ENCODE measurements around the gene ASPHD2. TPM values are rescaled to one million over a fixed set of nuclear protein-coding genes. Genes with fewer than 3 reads are reported as not detected.

Gene ASPHD2
- total and polyA plus RNA-seq, 7 experiments from 2014 or later: 1.5 to 18.1 (median 2.7) TPM

GRCh38 chr22:26477341-26477731 lies 48.3 kb downstream of the ASPHD2 start:
- peaks cover 3 to 44% (median 17%) of the 10 kb centered on the region in 3 experiments for H3K36me3 ChIP-seq (ENCODE audit: control insufficient read depth in 2 of 3, insufficient read depth in 3 of 3, low read length in 3 of 3)
- H3K27me3 Mint-ChIP-seq: no peaks in the 10 kb centered on the region
- no peaks in the 10 kb centered on the region for H3K9me3 ChIP-seq (ENCODE audit: control insufficient read depth in 2 of 3, low read length in 3 of 3)
- H3K36me3 Mint-ChIP-seq: peaks cover 13 to 55% (median 34%) of the 10 kb centered on the region in 5 donors
- peaks cover 0 to 1% (median 0%) of the 10 kb centered on the region in 11 donors for H3K9me3 Mint-ChIP-seq
- peak overlapping the region in 3 of 10 donors; percentile 49 to 65 (median 61) for H3K4me3 Mint-ChIP-seq
- H3K27ac ChIP-seq (ENCODE audit: low read depth, low read length): no peak overlapping the region
- peaks cover 47 to 59% (median 53%) of the 10 kb centered on the region in 7 donors for H3K4me1 Mint-ChIP-seq
- no peak for DNase-seq
- H3K27ac Mint-ChIP-seq: peak overlapping the region in 1 of 9 donors; percentile 36
- intact Hi-C loops (cut with micrococcal nuclease): no loop called here
- no peak for ATAC-seq
- POLR2A ChIA-PET: interaction anchor here (0.6 kb wide), 1 partner anchor 87 kb away, joined by 3 read pairs; no protein-coding TSS in a partner anchor
- CTCF ChIA-PET: no interaction called here
- H3K27me3 ChIP-seq (ENCODE audit: control insufficient read depth in 2 of 2, insufficient read depth in 2 of 2, low read length in 2 of 2): no peaks in the 10 kb centered on the region
- H3K4me1 ChIP-seq (ENCODE audit: control insufficient read depth in 2 of 2, insufficient read depth in 2 of 2, low read length in 2 of 2): peaks cover 3 to 26% of the 10 kb centered on the region in 2 donors
- H3K4me3 ChIP-seq (ENCODE audit: low read length): no peak overlapping the region

- Histone ChIP-seq H3K36me3 (ENCODE audit: control insufficient read depth in 2 of 3, insufficient read depth in 3 of 3, low read length in 3 of 3) (peaks cover 3 to 29% (median 7%) of the 10 kb centered on the region in 3 experiments), H3K27me3 (ENCODE audit: control insufficient read depth in 2 of 2, insufficient read depth in 2 of 2, low read length in 2 of 2) (no peaks in the 10 kb centered on the region), H3K27ac (ENCODE audit: low read depth, low read length) (peak overlapping the region; percentile 25), H3K4me1 (ENCODE audit: control insufficient read depth in 2 of 2, insufficient read depth in 2 of 2, low read length in 2 of 2) (peaks cover 12 to 36% of the 10 kb centered on the region in 2 donors), H3K4me3 (ENCODE audit: low read length) (peak overlapping the region; percentile 40), H3K9me3 (ENCODE audit: control insufficient read depth in 2 of 3, low read length in 3 of 3) (no peaks in the 10 kb centered on the region)
- Mint-ChIP-seq H3K4me3 (peak overlapping the region; percentile 64 to 96 (median 80)), H3K36me3 (peaks cover 13 to 44% (median 24%) of the 10 kb centered on the region in 5 donors), H3K27ac (peak overlapping the region; percentile 5 to 83 (median 31)), H3K4me1 (peaks cover 56 to 72% (median 69%) of the 10 kb centered on the region in 7 donors), H3K27me3 (no peaks in the 10 kb centered on the region), H3K9me3 (peaks cover 0 to 6% (median 0%) of the 10 kb centered on the region in 11 donors)
- intact Hi-C loops (cut with micrococcal nuclease): no loop called here
- ATAC-seq: no peak
- CTCF ChIA-PET: interaction anchor here (0.5 to 1.5 kb wide), 3 partner anchors 17 to 316 kb away, joined by 3 to 5 read pairs (median 5); no protein-coding TSS in a partner anchor
- POLR2A ChIA-PET: interaction anchor here (0.6 to 1.1 kb wide), 6 partner anchors 32 to 219 kb away, joined by 3 to 7 read pairs (median 4); no protein-coding TSS in a partner anchor
- DNase-seq: peak in 1 of 9 donors; percentile 12
These were observed 50.2 kb downstream of the ASPHD2 start for GRCh38 chr22:26479043-26479791.

- Mint-ChIP-seq H3K36me3 (peaks cover 13 to 39% (median 20%) of the 10 kb centered on the region in 5 donors), H3K4me3 (peak overlapping the region; percentile 64 to 96 (median 80)), H3K27me3 (no peaks in the 10 kb centered on the region), H3K27ac (peak overlapping the region; percentile 5 to 97 (median 43)), H3K9me3 (peaks cover 0 to 7% (median 0%) of the 10 kb centered on the region in 11 donors), H3K4me1 (peaks cover 57 to 78% (median 75%) of the 10 kb centered on the region in 7 donors)
- ChIA-PET POLR2A (interaction anchor here (0.9 kb wide), 1 partner anchor 192 kb away, joined by 5 read pairs; no protein-coding TSS in a partner anchor), CTCF (interaction anchor here (0.5 to 1.5 kb wide), 2 partner anchors 193 to 316 kb away, joined by 5 read pairs; no protein-coding TSS in a partner anchor)
- ATAC-seq: no peak
- Histone ChIP-seq H3K4me1 (ENCODE audit: control insufficient read depth in 2 of 2, insufficient read depth in 2 of 2, low read length in 2 of 2) (peaks cover 14 to 42% of the 10 kb centered on the region in 2 donors), H3K27me3 (ENCODE audit: control insufficient read depth in 2 of 2, insufficient read depth in 2 of 2, low read length in 2 of 2) (no peaks in the 10 kb centered on the region), H3K27ac (ENCODE audit: low read depth, low read length) (peak overlapping the region; percentile 25), H3K9me3 (ENCODE audit: control insufficient read depth in 2 of 3, low read length in 3 of 3) (no peaks in the 10 kb centered on the region), H3K36me3 (ENCODE audit: control insufficient read depth in 2 of 3, insufficient read depth in 3 of 3, low read length in 3 of 3) (peaks cover 3 to 23% (median 7%) of the 10 kb centered on the region in 3 experiments), H3K4me3 (ENCODE audit: low read length) (peak overlapping the region; percentile 40)
- intact Hi-C loops (cut with micrococcal nuclease): loop anchor here (5.0 to 10.0 kb wide), 5 partner anchors 112 to 1925 kb away; partner anchors contain the start of genes GUCD1 (in 1 of the 2), MIAT (in 1 of the 2), MN1 (in 1 of the 2) and SNRPD3 (in 1 of the 2)
- DNase-seq: no peak
These were observed 50.9 kb downstream of the ASPHD2 start for GRCh38 chr22:26479792-26480610.

GRCh38 chr22:26480611-26480932 lies 51.5 kb downstream of the ASPHD2 start:
- intact Hi-C loops (cut with micrococcal nuclease): loop anchor here (5.0 to 10.0 kb wide), 5 partner anchors 112 to 1926 kb away; partner anchors contain the start of genes GUCD1 (in 1 of the 2), MIAT (in 1 of the 2), MN1 (in 1 of the 2) and SNRPD3 (in 1 of the 2)
- Histone ChIP-seq H3K27me3 (ENCODE audit: control insufficient read depth in 2 of 2, insufficient read depth in 2 of 2, low read length in 2 of 2) (no peaks in the 10 kb centered on the region), H3K4me3 (ENCODE audit: low read length) (no peak overlapping the region), H3K36me3 (ENCODE audit: control insufficient read depth in 2 of 3, insufficient read depth in 3 of 3, low read length in 3 of 3) (peaks cover 3 to 22% (median 7%) of the 10 kb centered on the region in 3 experiments), H3K9me3 (ENCODE audit: control insufficient read depth in 2 of 3, low read length in 3 of 3) (no peaks in the 10 kb centered on the region), H3K27ac (ENCODE audit: low read depth, low read length) (no peak overlapping the region), H3K4me1 (ENCODE audit: control insufficient read depth in 2 of 2, insufficient read depth in 2 of 2, low read length in 2 of 2) (peaks cover 17 to 48% of the 10 kb centered on the region in 2 donors)
- DNase-seq (no peak), ATAC-seq (no peak)
- CTCF ChIA-PET: no interaction called here
- H3K9me3 Mint-ChIP-seq: peaks cover 0 to 7% (median 0%) of the 10 kb centered on the region in 11 donors
- POLR2A ChIA-PET: no interaction called here
- peak overlapping the region in 4 of 9 donors; percentile 43 to 97 (median 79) for H3K27ac Mint-ChIP-seq
- H3K4me1 Mint-ChIP-seq: peaks cover 63 to 84% (median 80%) of the 10 kb centered on the region in 7 donors
- no peaks in the 10 kb centered on the region for H3K27me3 Mint-ChIP-seq
- H3K4me3 Mint-ChIP-seq: peak overlapping the region in 8 of 10 donors; percentile 17 to 96 (median 81)
- H3K36me3 Mint-ChIP-seq: peaks cover 13 to 38% (median 19%) of the 10 kb centered on the region in 5 donors

- ChIA-PET POLR2A (interaction anchor here (0.9 to 5.0 kb wide), 3 partner anchors 40 to 192 kb away, joined by 3 to 54 read pairs (median 39); partner anchors contain the start of gene ASPHD2), CTCF (interaction anchor here (0.8 to 1.0 kb wide), 2 partner anchors 22 to 42 kb away, joined by 3 read pairs; no protein-coding TSS in a partner anchor)
- intact Hi-C loops (cut with micrococcal nuclease): loop anchor here (5.0 to 10.0 kb wide), 5 partner anchors 111 to 1926 kb away; partner anchors contain the start of genes GUCD1 (in 1 of the 2), MIAT (in 1 of the 2), MN1 (in 1 of the 2) and SNRPD3 (in 1 of the 2)
- Mint-ChIP-seq H3K36me3 (peaks cover 13 to 38% (median 19%) of the 10 kb centered on the region in 5 donors), H3K4me3 (peak overlapping the region; percentile 17 to 96 (median 92)), H3K9me3 (peaks cover 0 to 7% (median 0%) of the 10 kb centered on the region in 11 donors), H3K27me3 (no peaks in the 10 kb centered on the region), H3K27ac (peak overlapping the region in 5 of 9 donors; percentile 34 to 98 (median 97)), H3K4me1 (peaks cover 65 to 90% (median 86%) of the 10 kb centered on the region in 7 donors)
- DNase-seq: no peak
- Histone ChIP-seq H3K4me1 (ENCODE audit: control insufficient read depth in 2 of 2, insufficient read depth in 2 of 2, low read length in 2 of 2) (peaks cover 17 to 48% of the 10 kb centered on the region in 2 donors), H3K36me3 (ENCODE audit: control insufficient read depth in 2 of 3, insufficient read depth in 3 of 3, low read length in 3 of 3) (peaks cover 3 to 21% (median 7%) of the 10 kb centered on the region in 3 experiments), H3K9me3 (ENCODE audit: control insufficient read depth in 2 of 3, low read length in 3 of 3) (no peaks in the 10 kb centered on the region), H3K4me3 (ENCODE audit: low read length) (no peak overlapping the region), H3K27me3 (ENCODE audit: control insufficient read depth in 2 of 2, insufficient read depth in 2 of 2, low read length in 2 of 2) (no peaks in the 10 kb centered on the region), H3K27ac (ENCODE audit: low read depth, low read length) (no peak overlapping the region)
- no peak for ATAC-seq
These were observed 52.1 kb downstream of the ASPHD2 start for GRCh38 chr22:26481112-26481693.

Measured in naive thymus-derived CD4-positive, alpha-beta T cell (primary cell).